BLaER1 treated with 17β-estradiol and CSF1 and Interleukin-3, amounts not matched to agents 10 nM and 100 nM (cell line): ENCODE data around the gene ETV6.

ENCODE experiments used
- H3K27ac ChIP-seq, 11 experiments: shearing (Covaris generic); formaldehyde crosslinking; 2 replicates each; pipeline ENCODE4 v1.8.1; 2022
- H3K27me3 ChIP-seq, 11 experiments: shearing (Covaris generic); formaldehyde crosslinking; 2 replicates each; pipeline ENCODE4 v1.8.1; 2022
- H3K36me3 ChIP-seq, 11 experiments: shearing (Covaris generic); formaldehyde crosslinking; 2 replicates each; pipeline ENCODE4 v1.8.1; 2022
- H3K4me1 ChIP-seq, 10 experiments: shearing (Covaris generic); formaldehyde crosslinking; 2 replicates each; pipeline ENCODE4 v1.8.1; 2022
- H3K4me2 ChIP-seq, 11 experiments: shearing (Covaris generic); formaldehyde crosslinking; 2 replicates each; pipeline ENCODE4 v1.8.1; 2022
- H3K4me3 ChIP-seq, 10 experiments: shearing (Covaris generic); formaldehyde crosslinking; 2 replicates each; pipeline ENCODE4 v1.8.1; 2022
- H3K9ac ChIP-seq, 11 experiments: shearing (Covaris generic); formaldehyde crosslinking; 2 replicates each; pipeline ENCODE4 v1.8.1; 2022
- H3K9me3 ChIP-seq, 11 experiments: shearing (Covaris generic); formaldehyde crosslinking; replicated peaks in 1 of 11; 2 replicates each; pipeline ENCODE4 v1.8.1; 2022
- H4K20me1 ChIP-seq, 11 experiments: shearing (Covaris generic); formaldehyde crosslinking; 2 replicates each; pipeline ENCODE4 v1.8.1; 2022
- Cebpa-rat ChIP-seq, 11 experiments: shearing (Covaris generic); IDR thresholded peaks; 2 replicates each; pipeline ENCODE4 v1.8.1; 2022

The ETV6 gene

DNA sequence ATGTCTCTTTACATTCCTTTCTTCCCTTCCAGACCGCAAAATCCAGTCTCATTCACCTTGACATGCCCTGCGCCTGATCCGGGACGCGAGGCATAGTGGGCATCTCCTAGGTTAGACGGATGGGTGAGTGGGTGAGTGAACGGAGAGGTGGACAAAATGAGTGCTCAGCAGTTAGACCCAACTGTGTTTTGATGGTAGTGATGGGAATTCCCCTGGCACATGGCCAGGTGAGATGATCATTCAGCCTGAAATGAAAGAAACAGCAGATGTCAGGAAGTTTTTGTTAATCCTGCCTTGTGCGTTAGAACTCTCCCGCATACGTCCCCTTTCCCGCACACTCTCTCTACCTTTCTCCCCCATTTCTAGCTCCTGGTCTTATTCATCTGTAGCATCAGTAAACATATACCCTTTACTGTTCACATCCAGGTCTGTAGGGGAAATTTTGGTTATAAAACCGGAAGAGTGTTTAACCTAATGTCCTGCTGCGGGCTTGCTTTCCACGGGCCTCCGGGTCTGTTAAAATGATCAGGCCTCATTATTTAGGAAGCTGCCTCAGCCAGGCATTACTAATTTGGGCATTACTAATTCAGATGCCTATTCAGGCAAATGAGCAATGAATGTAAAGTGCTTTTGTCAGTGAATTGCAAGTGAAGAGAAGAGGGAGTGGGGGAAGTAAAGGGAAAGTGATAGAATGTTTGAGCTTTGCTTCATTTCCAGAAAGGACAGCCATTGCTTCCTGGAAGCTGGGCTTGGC lies 172.8 kb downstream of the ETV6 start:
- Histone ChIP-seq H3K27ac (peak overlapping the region; percentile 32 to 67 (median 57)), H3K4me2 (peak overlapping the region; percentile 63 to 85 (median 73)), H3K27me3 (no peaks in the 10 kb centered on the region), H3K4me3 (no peak overlapping the region), H3K36me3 (peaks cover 32 to 99% (median 69%) of the 10 kb centered on the region in 11 experiments), H3K9me3 (peaks cover 0 to 24% (median 17%) of the 10 kb centered on the region in 11 experiments; a peak in 15 of 22 replicates), H4K20me1 (peaks cover 0 to 13% (median 4%) of the 10 kb centered on the region in 11 experiments; a peak in 6 of 22 replicates), H3K9ac (peak overlapping the region in 9 of 11 experiments; percentile 9 to 43 (median 25); a peak in 10 of 22 replicates), H3K4me1 (peaks cover 41 to 98% (median 64%) of the 10 kb centered on the region in 10 experiments)
- TF ChIP-seq Cebpa-rat (IDR thresholded peaks at IDR 0.05) = no peak

- Histone ChIP-seq H3K4me2 (peak overlapping the region; percentile 63 to 85 (median 73); a peak in 20 of 22 replicates), H3K9me3 (peaks cover 0 to 24% (median 17%) of the 10 kb centered on the region in 11 experiments; a peak in 15 of 22 replicates), H4K20me1 (peaks cover 0 to 15% (median 4%) of the 10 kb centered on the region in 11 experiments; a peak in 6 of 22 replicates), H3K4me1 (peaks cover 41 to 99% (median 61%) of the 10 kb centered on the region in 10 experiments), H3K9ac (peak overlapping the region in 4 of 11 experiments; percentile 11 to 39 (median 24); a peak in 2 of 22 replicates), H3K4me3 (no peak overlapping the region), H3K27ac (peak overlapping the region in 10 of 11 experiments; percentile 32 to 67 (median 58); a peak in 14 of 22 replicates), H3K27me3 (no peaks in the 10 kb centered on the region), H3K36me3 (peaks cover 32 to 100% (median 76%) of the 10 kb centered on the region in 11 experiments)
- no peak for TF ChIP-seq Cebpa-rat (IDR thresholded peaks at IDR 0.05)
These were observed 173.6 kb downstream of the ETV6 start for GRCh38 chr12:11823043-11823442.

DNA sequence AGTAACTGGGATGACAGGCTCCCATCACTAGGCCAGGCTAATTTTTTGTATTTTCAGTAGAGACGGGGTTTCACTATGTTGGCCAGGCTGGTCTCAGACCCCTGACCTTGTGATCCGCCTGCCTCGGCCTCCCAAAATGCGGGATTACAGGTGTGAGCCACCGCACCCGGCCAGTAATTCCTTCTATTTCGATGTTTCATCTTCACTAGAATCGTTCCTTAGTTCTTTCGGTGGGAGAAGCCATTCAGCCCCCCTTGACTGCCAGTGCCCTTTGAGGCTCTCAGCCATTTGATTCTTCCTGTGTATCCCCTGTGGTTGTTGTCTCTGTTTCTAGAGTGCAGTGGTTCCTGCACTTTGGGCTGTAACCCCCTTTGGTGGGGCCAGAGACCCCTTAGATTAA lies 174.1 kb downstream of the ETV6 start:
- Histone ChIP-seq H3K9ac (0 out of 22 replicates have a peak overlapping the region, but pooled peaks of 1 of the 11 experiments have one; percentile 17), H3K4me3 (no peak overlapping the region), H3K4me2 (peak overlapping the region in 7 of 11 experiments; percentile 22 to 85 (median 73); a peak in 8 of 22 replicates), H3K36me3 (peaks cover 33 to 100% (median 76%) of the 10 kb centered on the region in 11 experiments), H3K4me1 (peaks cover 41 to 100% (median 60%) of the 10 kb centered on the region in 10 experiments), H3K27ac (peak overlapping the region in 8 of 11 experiments; percentile 18 to 67 (median 38); a peak in 9 of 22 replicates), H3K9me3 (peaks cover 0 to 24% (median 17%) of the 10 kb centered on the region in 11 experiments; a peak in 15 of 22 replicates), H4K20me1 (peaks cover 0 to 16% (median 2%) of the 10 kb centered on the region in 11 experiments; a peak in 7 of 22 replicates), H3K27me3 (no peaks in the 10 kb centered on the region)
- no peak for TF ChIP-seq Cebpa-rat (IDR thresholded peaks at IDR 0.05)

DNA sequence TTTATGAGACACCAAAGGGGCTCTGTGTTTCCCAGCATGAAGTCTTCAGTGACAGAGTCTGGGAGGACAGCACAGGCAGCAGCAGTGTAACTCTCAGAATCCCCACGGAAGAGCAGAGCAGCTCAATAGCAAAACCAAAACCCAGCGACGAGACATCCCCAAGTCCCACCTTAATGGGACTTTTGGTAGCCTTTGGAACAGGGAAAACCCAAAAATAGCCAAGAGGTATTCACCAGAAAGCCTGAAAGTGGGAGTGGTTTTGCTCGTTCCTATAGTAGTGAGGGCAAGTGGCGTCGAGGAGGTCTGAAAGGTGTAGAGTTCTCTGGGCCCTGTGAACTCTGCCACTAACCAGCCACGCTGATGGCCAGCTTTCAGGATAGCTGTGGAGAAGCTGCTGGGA lies 174.6 kb downstream of the ETV6 start:
- H3K9me3 ChIP-seq = peaks cover 0 to 24% (median 17%) of the 10 kb centered on the region in 11 experiments; a peak in 15 of 22 replicates
- H3K9ac ChIP-seq = 0 out of 22 replicates have a peak overlapping the region, but pooled peaks of 1 of the 11 experiments have one; percentile 17
- peak overlapping the region in 6 of 11 experiments; percentile 18 to 67 (median 32); a peak in 8 of 22 replicates for H3K27ac ChIP-seq
- peaks cover 0 to 21% (median 2%) of the 10 kb centered on the region in 11 experiments; a peak in 6 of 22 replicates for H4K20me1 ChIP-seq
- H3K27me3 ChIP-seq = no peaks in the 10 kb centered on the region
- H3K4me3 ChIP-seq = no peak overlapping the region
- peaks cover 41 to 99% (median 57%) of the 10 kb centered on the region in 10 experiments for H3K4me1 ChIP-seq
- no peak for TF ChIP-seq Cebpa-rat (IDR thresholded peaks at IDR 0.05)
- H3K4me2 ChIP-seq = peak overlapping the region in 6 of 11 experiments; percentile 19 to 85 (median 48); a peak in 9 of 22 replicates
- peaks cover 34 to 100% (median 76%) of the 10 kb centered on the region in 11 experiments for H3K36me3 ChIP-seq

- H3K27me3 ChIP-seq = no peaks in the 10 kb centered on the region
- peak overlapping the region in 8 of 11 experiments; percentile 1 to 85 (median 22); a peak in 7 of 22 replicates for H3K4me2 ChIP-seq
- no peak overlapping the region for H3K4me3 ChIP-seq
- peaks cover 0 to 22% (median 2%) of the 10 kb centered on the region in 11 experiments; a peak in 5 of 22 replicates for H4K20me1 ChIP-seq
- H3K27ac ChIP-seq = no peak overlapping the region
- H3K9ac ChIP-seq = no peak overlapping the region
- peaks cover 31 to 100% (median 75%) of the 10 kb centered on the region in 11 experiments for H3K36me3 ChIP-seq
- H3K4me1 ChIP-seq = peaks cover 41 to 99% (median 57%) of the 10 kb centered on the region in 10 experiments
- H3K9me3 ChIP-seq = peaks cover 0 to 24% (median 17%) of the 10 kb centered on the region in 11 experiments; a peak in 15 of 22 replicates
- no peak for TF ChIP-seq Cebpa-rat (IDR thresholded peaks at IDR 0.05)
These were observed 175.3 kb downstream of the ETV6 start for GRCh38 chr12:11824736-11825135.

GRCh38 chr12:11825278-11825677 lies 175.8 kb downstream of the ETV6 start:
- Histone ChIP-seq H3K9me3 (peaks cover 0 to 24% (median 17%) of the 10 kb centered on the region in 11 experiments; a peak in 15 of 22 replicates), H3K9ac (0 out of 22 replicates have a peak overlapping the region, but pooled peaks of 1 of the 11 experiments have one; percentile 11), H3K4me2 (peak overlapping the region in 7 of 11 experiments; percentile 1 to 85 (median 16); a peak in 9 of 22 replicates), H3K36me3 (peaks cover 26 to 100% (median 74%) of the 10 kb centered on the region in 11 experiments), H4K20me1 (peaks cover 0 to 22% (median 2%) of the 10 kb centered on the region in 11 experiments; a peak in 5 of 22 replicates), H3K27me3 (no peaks in the 10 kb centered on the region), H3K4me1 (peaks cover 41 to 99% (median 55%) of the 10 kb centered on the region in 10 experiments), H3K4me3 (no peak overlapping the region), H3K27ac (no peak overlapping the region; a peak in 1 of 22 replicates)
- TF ChIP-seq Cebpa-rat (IDR thresholded peaks at IDR 0.05) = no peak

GRCh38 chr12:11826574-11826973 lies 177.1 kb downstream of the ETV6 start:
- Histone ChIP-seq H3K9ac (peak overlapping the region in 3 of 11 experiments; percentile 31 to 69 (median 43); a peak in 5 of 22 replicates), H3K4me1 (peaks cover 30 to 100% (median 43%) of the 10 kb centered on the region in 10 experiments), H3K27ac (peak overlapping the region in 3 of 11 experiments; percentile 60 to 80 (median 65); a peak in 7 of 22 replicates), H4K20me1 (peaks cover 0 to 22% (median 2%) of the 10 kb centered on the region in 11 experiments; a peak in 5 of 22 replicates), H3K36me3 (peaks cover 23 to 99% (median 70%) of the 10 kb centered on the region in 11 experiments), H3K9me3 (peaks cover 0 to 24% (median 17%) of the 10 kb centered on the region in 11 experiments; a peak in 15 of 22 replicates), H3K4me2 (peak overlapping the region in 3 of 11 experiments; percentile 56 to 85 (median 71); a peak in 6 of 22 replicates), H3K27me3 (no peaks in the 10 kb centered on the region), H3K4me3 (no peak overlapping the region)
- TF ChIP-seq Cebpa-rat (IDR thresholded peaks at IDR 0.05) = no peak
